Measurements from ENCODE around the gene PLS1.

The PLS1 gene

DNA sequence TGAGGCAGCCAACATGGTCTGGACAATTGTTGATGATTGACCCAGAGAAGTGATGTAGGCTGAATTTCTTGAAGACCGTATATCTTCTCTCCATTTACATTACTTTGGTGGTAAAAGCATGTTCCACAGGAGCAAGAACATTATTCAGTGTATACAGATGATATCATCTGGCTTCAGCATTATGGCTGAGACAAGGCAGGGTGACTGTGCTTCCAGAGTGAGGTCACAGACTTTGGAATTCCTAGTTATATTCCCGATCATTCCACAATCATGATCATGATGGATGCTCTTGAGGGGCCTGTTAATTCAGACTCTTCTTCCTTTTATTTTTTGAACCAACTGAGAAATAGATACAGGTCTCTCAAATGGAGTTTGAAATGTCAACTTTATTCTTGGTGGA lies 19.0 kb downstream of the PLS1 start:
- H3K4me3 ChIP-seq (ENCODE audit: low read depth, low read length) = no peak overlapping the region
- TF ChIP-seq, protein P1, sequence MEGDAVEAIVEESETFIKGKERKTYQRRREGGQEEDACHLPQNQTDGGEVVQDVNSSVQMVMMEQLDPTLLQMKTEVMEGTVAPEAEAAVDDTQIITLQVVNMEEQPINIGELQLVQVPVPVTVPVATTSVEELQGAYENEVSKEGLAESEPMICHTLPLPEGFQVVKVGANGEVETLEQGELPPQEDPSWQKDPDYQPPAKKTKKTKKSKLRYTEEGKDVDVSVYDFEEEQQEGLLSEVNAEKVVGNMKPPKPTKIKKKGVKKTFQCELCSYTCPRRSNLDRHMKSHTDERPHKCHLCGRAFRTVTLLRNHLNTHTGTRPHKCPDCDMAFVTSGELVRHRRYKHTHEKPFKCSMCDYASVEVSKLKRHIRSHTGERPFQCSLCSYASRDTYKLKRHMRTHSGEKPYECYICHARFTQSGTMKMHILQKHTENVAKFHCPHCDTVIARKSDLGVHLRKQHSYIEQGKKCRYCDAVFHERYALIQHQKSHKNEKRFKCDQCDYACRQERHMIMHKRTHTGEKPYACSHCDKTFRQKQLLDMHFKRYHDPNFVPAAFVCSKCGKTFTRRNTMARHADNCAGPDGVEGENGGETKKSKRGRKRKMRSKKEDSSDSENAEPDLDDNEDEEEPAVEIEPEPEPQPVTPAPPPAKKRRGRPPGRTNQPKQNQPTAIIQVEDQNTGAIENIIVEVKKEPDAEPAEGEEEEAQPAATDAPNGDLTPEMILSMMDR (IDR thresholded peaks at IDR 0.05; ENCODE audit: low read depth, low read length) = no peak

DNA sequence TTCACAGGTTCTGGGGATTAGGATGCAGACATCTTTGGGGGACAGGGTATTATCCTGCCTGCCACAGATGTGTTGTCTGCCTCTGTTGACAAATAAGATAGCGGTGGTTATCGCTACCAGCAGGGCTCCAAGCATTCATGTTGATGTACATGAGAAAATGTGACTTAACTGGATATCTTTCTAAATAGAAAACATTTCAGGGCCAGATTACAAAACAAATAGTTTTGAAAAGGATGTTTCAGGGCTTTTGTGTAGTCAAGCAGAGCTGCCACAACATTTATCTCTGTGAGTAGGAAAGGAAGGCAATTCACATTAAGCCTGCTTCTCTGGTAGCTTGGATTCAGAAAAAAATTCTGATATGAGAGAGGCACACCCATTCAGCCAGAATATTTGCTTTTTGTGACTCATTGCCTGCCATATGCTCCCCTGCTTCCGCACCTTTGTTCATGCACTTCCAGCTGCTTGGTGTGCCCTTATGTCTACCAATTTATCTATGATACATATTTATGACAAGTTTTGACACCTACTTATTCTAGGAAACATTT lies 22.8 kb downstream of the PLS1 start:
- TF ChIP-seq, protein P1 (IDR thresholded peaks at IDR 0.05; ENCODE audit: low read depth, low read length) = no peak

DNA sequence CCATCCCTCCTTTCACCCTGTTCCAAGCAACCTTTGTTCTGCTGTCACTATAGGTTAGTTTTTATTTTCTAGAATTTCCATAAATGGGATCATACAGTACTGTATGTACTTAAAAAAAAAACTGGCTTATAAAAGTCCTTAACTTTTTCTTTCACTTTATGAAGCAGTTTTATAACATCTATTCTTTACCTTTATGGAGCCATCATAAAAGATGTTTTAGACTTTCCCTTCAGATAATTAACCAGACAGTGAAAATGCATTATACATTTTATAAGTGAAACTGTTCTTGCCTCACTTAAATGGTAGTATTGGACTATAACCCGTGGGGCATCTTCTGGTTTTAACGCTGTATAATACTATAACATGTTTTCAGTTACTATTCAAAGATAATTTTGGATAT lies 26.2 kb downstream of the PLS1 start:
- no peak overlapping the region for H3K4me3 ChIP-seq (ENCODE audit: low read depth, low read length)
- TF ChIP-seq, protein P1 (IDR thresholded peaks at IDR 0.05; ENCODE audit: low read depth, low read length) = no peak

More for the DNA sequence above, 22.8 kb downstream of the PLS1 start:
- no peak overlapping the region for H3K4me3 ChIP-seq (ENCODE audit: low read depth, low read length)

DNA sequence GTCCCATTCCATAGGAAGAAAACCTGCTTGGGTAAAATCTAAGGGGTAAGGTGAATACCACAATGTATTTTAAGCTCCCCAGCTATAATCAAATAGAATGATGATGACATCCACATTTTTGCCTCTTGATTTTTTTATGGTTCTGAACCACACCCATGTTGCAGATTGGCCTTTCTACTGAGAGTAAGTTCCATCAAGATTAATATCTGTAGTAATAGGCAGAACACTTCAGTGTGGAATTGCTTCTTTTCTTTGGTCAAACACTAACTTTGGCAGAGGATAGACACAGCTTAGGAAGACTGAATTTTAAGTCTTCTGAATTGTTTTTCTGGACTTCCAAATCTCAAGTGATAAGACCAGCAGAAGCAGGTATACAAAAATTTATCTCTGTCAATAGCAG lies 27.0 kb downstream of the PLS1 start:
- TF ChIP-seq, protein P1 (IDR thresholded peaks at IDR 0.05; ENCODE audit: low read depth, low read length) = no peak
- H3K4me3 ChIP-seq (ENCODE audit: low read depth, low read length) = no peak overlapping the region

DNA sequence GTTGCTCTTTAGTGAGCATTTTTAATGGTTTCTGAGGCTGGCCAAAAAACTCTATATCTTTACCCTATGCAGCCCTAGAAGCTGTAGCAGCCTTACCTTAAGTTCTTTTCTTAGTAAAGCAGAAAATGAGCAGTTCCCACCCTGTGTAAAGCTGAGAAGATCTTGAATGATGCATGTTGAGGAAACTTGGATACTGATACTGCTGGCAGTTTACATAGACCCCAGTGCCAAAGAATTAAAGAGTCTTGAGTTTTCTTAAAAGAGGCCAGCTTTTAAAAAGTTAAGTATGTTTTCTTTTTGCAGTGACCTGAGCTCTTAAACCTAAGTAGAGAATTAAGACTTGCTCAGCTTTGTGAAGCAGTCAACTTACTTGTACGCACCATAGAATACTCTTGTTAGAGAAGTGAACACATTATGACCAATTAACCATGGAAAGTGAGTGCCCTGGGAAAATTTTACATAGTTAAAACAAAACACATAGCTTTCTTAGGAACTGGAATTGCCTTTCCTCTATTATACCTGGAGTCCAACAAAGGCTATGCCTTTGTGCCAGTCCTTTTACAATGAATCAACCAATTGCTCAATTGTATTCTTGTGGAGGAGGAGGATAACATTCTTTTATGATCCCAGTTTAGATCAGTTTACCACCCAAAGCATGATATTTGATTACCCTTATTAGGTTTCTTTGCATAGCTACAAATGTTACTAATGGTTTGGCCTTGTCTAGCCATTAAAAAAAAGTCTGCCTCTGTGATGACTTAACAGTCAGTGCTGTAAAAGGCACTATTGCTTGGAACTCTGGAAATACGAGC lies 28.4 kb downstream of the PLS1 start:
- TF ChIP-seq, protein P1 (IDR thresholded peaks at IDR 0.05; ENCODE audit: low read depth, low read length) = no peak
- no peak overlapping the region for H3K4me3 ChIP-seq (ENCODE audit: low read depth, low read length)

DNA sequence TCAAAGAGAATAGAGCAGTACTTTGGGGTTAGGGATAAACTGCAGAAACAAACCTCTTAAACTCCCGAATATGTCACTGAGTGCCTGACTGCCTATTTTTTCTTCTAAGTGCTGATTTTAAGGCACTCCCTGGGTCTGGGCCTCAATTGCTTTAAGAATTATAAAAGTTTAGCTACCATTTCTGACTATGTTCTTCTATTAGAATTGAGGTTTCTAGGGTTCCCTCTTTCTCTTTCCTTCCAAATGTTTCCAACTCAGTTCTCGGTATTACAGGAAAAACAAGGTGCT lies 28.9 kb downstream of the PLS1 start:
- TF ChIP-seq, protein P1 (IDR thresholded peaks at IDR 0.05; ENCODE audit: low read depth, low read length) = no peak
- no peak overlapping the region for H3K4me3 ChIP-seq (ENCODE audit: low read depth, low read length)

DNA sequence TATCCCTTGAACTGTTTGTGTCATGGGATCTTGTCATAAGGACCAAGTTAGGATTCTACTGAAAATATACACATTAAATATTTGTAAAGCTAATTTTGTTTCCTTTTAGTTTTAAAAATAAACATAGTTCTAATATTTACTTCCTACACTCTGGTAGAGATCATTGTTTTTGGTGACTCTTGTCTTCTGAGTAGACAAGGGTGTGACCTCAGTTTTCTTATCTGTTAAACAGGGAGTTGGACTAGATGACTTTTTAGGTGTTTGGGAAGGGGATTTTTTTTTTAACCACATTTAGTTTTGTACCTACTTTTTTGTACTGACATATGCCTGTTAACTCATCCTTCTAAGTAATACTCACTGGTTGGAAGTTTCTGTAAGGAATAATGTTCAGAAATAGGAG lies 30.8 kb downstream of the PLS1 start:
- TF ChIP-seq, protein P1 (IDR thresholded peaks at IDR 0.05; ENCODE audit: low read depth, low read length) = no peak
- H3K4me3 ChIP-seq (ENCODE audit: low read depth, low read length) = no peak overlapping the region

All from WI38 (cell line).